HepG2 (cell line): ENCODE results near the gene PCGF3. TPM values are rescaled to one million over a fixed set of nuclear protein-coding genes. Genes with fewer than 3 reads are reported as not detected.

Experiments
- ATAD3A ChIP-seq: sonication (generic); formaldehyde crosslinking; IDR thresholded peaks from 2 replicates; pipeline ENCODE4 v1.4.0; 2020; ENCODE audit warnings: missing genetic modification reagents
- NRL ChIP-seq: sonication (generic); formaldehyde crosslinking; IDR thresholded peaks from 2 replicates; pipeline ENCODE4 v1.5.0; 2020; ENCODE audit warnings: missing genetic modification reagents, mild to moderate bottlenecking, moderate library complexity, borderline replicate concordance
- PHF5A ChIP-seq: IDR thresholded peaks from one replicate; pipeline ENCODE4 v1.6.1; 2018; ENCODE audit warnings: low read depth, missing genetic modification reagents; ENCODE audit not compliant: unreplicated experiment
- RARA ChIP-seq: IDR thresholded peaks from 2 replicates; pipeline ENCODE4 v1.6.1; 2016; ENCODE audit warnings: missing genetic modification reagents, missing compliant biosample characterization
- SAP130 ChIP-seq: IDR thresholded peaks from 2 replicates; pipeline ENCODE4 v1.6.1; 2016; ENCODE audit warnings: low read depth
- SIN3A ChIP-seq: IDR thresholded peaks from 2 replicates; pipeline ENCODE4 v1.6.1; 2011; ENCODE audit warnings: low read depth, mild to moderate bottlenecking, control low read depth, low read length, borderline replicate concordance
- SMC3 ChIP-seq: IDR thresholded peaks from 2 replicates; pipeline ENCODE4 v1.6.1; 2011; ENCODE audit warnings: low read length, improper control_type of control experiment
- THAP7 ChIP-seq: sonication (generic); formaldehyde crosslinking; IDR thresholded peaks from 2 replicates; pipeline ENCODE4 v1.8.1; 2023; ENCODE audit warnings: mild to moderate bottlenecking, missing genetic modification reagents
- ZFP1 ChIP-seq: IDR thresholded peaks from 2 replicates; pipeline ENCODE4 v1.6.1; 2016
- ZMYM4 ChIP-seq: sonication (generic); formaldehyde crosslinking; IDR thresholded peaks from 2 replicates; pipeline ENCODE4 v1.8.1; 2023; ENCODE audit warnings: mild to moderate bottlenecking, missing genetic modification reagents
- ZNF225 ChIP-seq: sonication (generic); formaldehyde crosslinking; IDR thresholded peaks from 2 replicates; pipeline ENCODE4 v1.4.0; 2020; ENCODE audit warnings: mild to moderate bottlenecking, missing genetic modification reagents
- ZNF383 ChIP-seq: sonication (generic); formaldehyde crosslinking; IDR thresholded peaks from 2 replicates; pipeline ENCODE4 v1.4.0; 2020; ENCODE audit warnings: missing genetic modification reagents, mild to moderate bottlenecking, borderline replicate concordance
- ZNF44 ChIP-seq: sonication (generic); formaldehyde crosslinking; IDR thresholded peaks from 2 replicates; pipeline ENCODE4 v1.5.1; 2020; ENCODE audit warnings: mild to moderate bottlenecking, missing genetic modification reagents
- ZNF777 ChIP-seq: sonication (generic); formaldehyde crosslinking; IDR thresholded peaks from 2 replicates; pipeline ENCODE4 v1.4.0; 2020; ENCODE audit warnings: missing genetic modification reagents
- ZSCAN9 ChIP-seq: IDR thresholded peaks from 2 replicates; pipeline ENCODE4 v1.6.1; 2016; ENCODE audit warnings: borderline replicate concordance
- polyA plus RNA-seq, 8 experiments: library from polyadenylated mRNA; depleted of rRNA in 3 of 8; stranded (reverse) in 7 of 8; unstranded in 1 of 8; fragments of >200 nt; fragmentation: Illumina TruSeq in 4 of 8; extraction: Trizol in 4 of 8; gene quantifications; 2 replicates each; pipeline versions ENCODE4 v1.2.1 to v1.2.3, GENCODE V29; 2011 to 2016; ENCODE audit warnings: low read depth in 4 of 8, missing spikeins in 1 of 8, mixed read lengths in 1 of 8; ENCODE audit not compliant: insufficient read depth in 1 of 8
- total RNA-seq, 5 experiments: library from RNA; depleted of rRNA; stranded (reverse); fragments of >200 nt; fragmentation: Illumina TruSeq; extraction: Trizol; gene quantifications; 2 replicates each; pipeline ENCODE4 v1.2.3, GENCODE V29; 2016; ENCODE audit warnings: low read depth in 1 of 5
- TF ChIP-seq, protein P1 (sequence below): sonication (generic); formaldehyde crosslinking; IDR thresholded peaks from 2 replicates; pipeline ENCODE4 v1.4.0; 2020; ENCODE audit warnings: mild to moderate bottlenecking, missing genetic modification reagents, borderline replicate concordance
- TF ChIP-seq, protein P2 (sequence below): sonication (generic); formaldehyde crosslinking; IDR thresholded peaks from 2 replicates; pipeline ENCODE4 v1.4.0; 2020; ENCODE audit warnings: missing genetic modification reagents, borderline replicate concordance
- TF ChIP-seq, protein P3 (sequence below): IDR thresholded peaks from 2 replicates; pipeline ENCODE4 v1.6.1; 2012; ENCODE audit warnings: inconsistent platforms
- TF ChIP-seq, protein P4 (sequence below): IDR thresholded peaks from 2 replicates; pipeline ENCODE4 v1.6.1; 2016; ENCODE audit warnings: missing genetic modification reagents, missing compliant biosample characterization

PCGF3 gene
- total and polyA plus RNA-seq, 2 of the 13 experiments (the other 11 are each of a cell fraction or from before 2014, with no cell fraction given): 28.6 to 66.2 TPM

- TF ChIP-seq, protein P1, sequence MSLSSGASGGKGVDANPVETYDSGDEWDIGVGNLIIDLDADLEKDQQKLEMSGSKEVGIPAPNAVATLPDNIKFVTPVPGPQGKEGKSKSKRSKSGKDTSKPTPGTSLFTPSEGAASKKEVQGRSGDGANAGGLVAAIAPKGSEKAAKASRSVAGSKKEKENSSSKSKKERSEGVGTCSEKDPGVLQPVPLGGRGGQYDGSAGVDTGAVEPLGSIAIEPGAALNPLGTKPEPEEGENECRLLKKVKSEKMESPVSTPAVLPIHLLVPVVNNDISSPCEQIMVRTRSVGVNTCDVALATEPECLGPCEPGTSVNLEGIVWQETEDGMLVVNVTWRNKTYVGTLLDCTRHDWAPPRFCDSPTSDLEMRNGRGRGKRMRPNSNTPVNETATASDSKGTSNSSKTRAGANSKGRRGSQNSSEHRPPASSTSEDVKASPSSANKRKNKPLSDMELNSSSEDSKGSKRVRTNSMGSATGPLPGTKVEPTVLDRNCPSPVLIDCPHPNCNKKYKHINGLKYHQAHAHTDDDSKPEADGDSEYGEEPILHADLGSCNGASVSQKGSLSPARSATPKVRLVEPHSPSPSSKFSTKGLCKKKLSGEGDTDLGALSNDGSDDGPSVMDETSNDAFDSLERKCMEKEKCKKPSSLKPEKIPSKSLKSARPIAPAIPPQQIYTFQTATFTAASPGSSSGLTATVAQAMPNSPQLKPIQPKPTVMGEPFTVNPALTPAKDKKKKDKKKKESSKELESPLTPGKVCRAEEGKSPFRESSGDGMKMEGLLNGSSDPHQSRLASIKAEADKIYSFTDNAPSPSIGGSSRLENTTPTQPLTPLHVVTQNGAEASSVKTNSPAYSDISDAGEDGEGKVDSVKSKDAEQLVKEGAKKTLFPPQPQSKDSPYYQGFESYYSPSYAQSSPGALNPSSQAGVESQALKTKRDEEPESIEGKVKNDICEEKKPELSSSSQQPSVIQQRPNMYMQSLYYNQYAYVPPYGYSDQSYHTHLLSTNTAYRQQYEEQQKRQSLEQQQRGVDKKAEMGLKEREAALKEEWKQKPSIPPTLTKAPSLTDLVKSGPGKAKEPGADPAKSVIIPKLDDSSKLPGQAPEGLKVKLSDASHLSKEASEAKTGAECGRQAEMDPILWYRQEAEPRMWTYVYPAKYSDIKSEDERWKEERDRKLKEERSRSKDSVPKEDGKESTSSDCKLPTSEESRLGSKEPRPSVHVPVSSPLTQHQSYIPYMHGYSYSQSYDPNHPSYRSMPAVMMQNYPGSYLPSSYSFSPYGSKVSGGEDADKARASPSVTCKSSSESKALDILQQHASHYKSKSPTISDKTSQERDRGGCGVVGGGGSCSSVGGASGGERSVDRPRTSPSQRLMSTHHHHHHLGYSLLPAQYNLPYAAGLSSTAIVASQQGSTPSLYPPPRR (CRISPR knock-in tag): peak; percentile 68
- TF ChIP-seq, protein P2, sequence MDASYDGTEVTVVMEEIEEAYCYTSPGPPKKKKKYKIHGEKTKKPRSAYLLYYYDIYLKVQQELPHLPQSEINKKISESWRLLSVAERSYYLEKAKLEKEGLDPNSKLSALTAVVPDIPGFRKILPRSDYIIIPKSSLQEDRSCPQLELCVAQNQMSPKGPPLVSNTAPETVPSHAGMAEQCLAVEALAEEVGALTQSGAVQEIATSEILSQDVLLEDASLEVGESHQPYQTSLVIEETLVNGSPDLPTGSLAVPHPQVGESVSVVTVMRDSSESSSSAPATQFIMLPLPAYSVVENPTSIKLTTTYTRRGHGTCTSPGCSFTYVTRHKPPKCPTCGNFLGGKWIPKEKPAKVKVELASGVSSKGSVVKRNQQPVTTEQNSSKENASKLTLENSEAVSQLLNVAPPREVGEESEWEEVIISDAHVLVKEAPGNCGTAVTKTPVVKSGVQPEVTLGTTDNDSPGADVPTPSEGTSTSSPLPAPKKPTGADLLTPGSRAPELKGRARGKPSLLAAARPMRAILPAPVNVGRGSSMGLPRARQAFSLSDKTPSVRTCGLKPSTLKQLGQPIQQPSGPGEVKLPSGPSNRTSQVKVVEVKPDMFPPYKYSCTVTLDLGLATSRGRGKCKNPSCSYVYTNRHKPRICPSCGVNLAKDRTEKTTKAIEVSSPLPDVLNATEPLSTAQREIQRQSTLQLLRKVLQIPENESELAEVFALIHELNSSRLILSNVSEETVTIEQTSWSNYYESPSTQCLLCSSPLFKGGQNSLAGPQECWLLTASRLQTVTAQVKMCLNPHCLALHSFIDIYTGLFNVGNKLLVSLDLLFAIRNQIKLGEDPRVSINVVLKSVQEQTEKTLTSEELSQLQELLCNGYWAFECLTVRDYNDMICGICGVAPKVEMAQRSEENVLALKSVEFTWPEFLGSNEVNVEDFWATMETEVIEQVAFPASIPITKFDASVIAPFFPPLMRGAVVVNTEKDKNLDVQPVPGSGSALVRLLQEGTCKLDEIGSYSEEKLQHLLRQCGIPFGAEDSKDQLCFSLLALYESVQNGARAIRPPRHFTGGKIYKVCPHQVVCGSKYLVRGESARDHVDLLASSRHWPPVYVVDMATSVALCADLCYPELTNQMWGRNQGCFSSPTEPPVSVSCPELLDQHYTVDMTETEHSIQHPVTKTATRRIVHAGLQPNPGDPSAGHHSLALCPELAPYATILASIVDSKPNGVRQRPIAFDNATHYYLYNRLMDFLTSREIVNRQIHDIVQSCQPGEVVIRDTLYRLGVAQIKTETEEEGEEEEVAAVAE (CRISPR knock-in tag): peak; percentile 57; the same call in 1 of the 2 replicates
- no peak for TF ChIP-seq SMC3
- 0 out of 2 replicates have a peak, but pooled peaks have one; percentile 39 for TF ChIP-seq THAP7 (CRISPR knock-in tag)
- no peak for TF ChIP-seq ATAD3A (CRISPR knock-in tag)
- TF ChIP-seq ZNF225 (CRISPR knock-in tag): peak; percentile 59; the same call in 1 of the 2 replicates
- TF ChIP-seq ZSCAN9 (CRISPR knock-in tag): peak; percentile 86; the same call in 1 of the 2 replicates
- TF ChIP-seq, protein P3, sequence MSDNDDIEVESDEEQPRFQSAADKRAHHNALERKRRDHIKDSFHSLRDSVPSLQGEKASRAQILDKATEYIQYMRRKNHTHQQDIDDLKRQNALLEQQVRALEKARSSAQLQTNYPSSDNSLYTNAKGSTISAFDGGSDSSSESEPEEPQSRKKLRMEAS: peak; percentile 91
- TF ChIP-seq NRL (CRISPR knock-in tag): peak; percentile 37; the same call in 1 of the 2 replicates
- 0 out of 2 replicates have a peak, but pooled peaks have one; percentile 36 for TF ChIP-seq ZNF777 (CRISPR knock-in tag)
- peak; percentile 93 for TF ChIP-seq SAP130 (CRISPR knock-in tag)
- TF ChIP-seq SIN3A: no peak
- no peak for TF ChIP-seq ZNF383
- TF ChIP-seq, protein P4, sequence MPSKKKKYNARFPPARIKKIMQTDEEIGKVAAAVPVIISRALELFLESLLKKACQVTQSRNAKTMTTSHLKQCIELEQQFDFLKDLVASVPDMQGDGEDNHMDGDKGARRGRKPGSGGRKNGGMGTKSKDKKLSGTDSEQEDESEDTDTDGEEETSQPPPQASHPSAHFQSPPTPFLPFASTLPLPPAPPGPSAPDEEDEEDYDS (CRISPR knock-in tag): peak; percentile 44; the same call in 1 of the 2 replicates
- peak; percentile 52; the same call in 1 of the 2 replicates for TF ChIP-seq ZFP1 (CRISPR knock-in tag)
- TF ChIP-seq ZMYM4: 0 out of 2 replicates have a peak, but pooled peaks have one; percentile 19
- TF ChIP-seq PHF5A: peak; percentile 40
- TF ChIP-seq RARA: peak; percentile 87
- no peak for TF ChIP-seq ZNF44 (CRISPR knock-in tag)
Measured at GRCh38 chr4:692771-693554, 12.7 kb upstream of the PCGF3 start (continued).
